GM19025 (cell line): ENCODE measurements around the gene LRTM1.

Source experiments
- ATAC-seq: cut with Tn5 transposase; IDR thresholded peaks from one replicate; pipeline ENCODE4 v1.9.1; 2021; ENCODE audit warnings: mild to moderate bottlenecking, low read depth, moderate library complexity; ENCODE audit not compliant: unreplicated experiment

LRTM1 gene

GRCh38 chr3:54897028-54897711 lies 30.7 kb downstream of the LRTM1 start:
- no peak for ATAC-seq

GRCh38 chr3:54895613-54896012 lies 32.2 kb downstream of the LRTM1 start:
- ATAC-seq, result no peak

GRCh38 chr3:54892168-54892567 lies 35.7 kb downstream of the LRTM1 start:
- no peak for ATAC-seq

- ATAC-seq, result no peak
These were observed 36.3 kb downstream of the LRTM1 start for GRCh38 chr3:54891540-54891897.

- ATAC-seq, result no peak
These were observed 38.1 kb downstream of the LRTM1 start for GRCh38 chr3:54889731-54890130.

- no peak for ATAC-seq
These were observed 39.0 kb downstream of the LRTM1 start for GRCh38 chr3:54888873-54889272.

- ATAC-seq, result no peak
These were observed 39.7 kb downstream of the LRTM1 start for GRCh38 chr3:54888162-54888561.

- ATAC-seq, result no peak
These were observed 45.6 kb downstream of the LRTM1 start for GRCh38 chr3:54882129-54882833.

GRCh38 chr3:54878145-54878544 lies 49.7 kb downstream of the LRTM1 start:
- no peak for ATAC-seq

GRCh38 chr3:54877730-54878129 lies 50.1 kb downstream of the LRTM1 start:
- ATAC-seq, result no peak

GRCh38 chr3:54876694-54877093 lies 51.2 kb downstream of the LRTM1 start:
- no peak for ATAC-seq

- ATAC-seq, result no peak
These were observed 52.1 kb downstream of the LRTM1 start for GRCh38 chr3:54875596-54876268.

GRCh38 chr3:54874816-54875556 lies 52.9 kb downstream of the LRTM1 start:
- ATAC-seq, result no peak

GRCh38 chr3:54873059-54874010 lies 54.5 kb downstream of the LRTM1 start:
- ATAC-seq, result no peak

GRCh38 chr3:54871867-54872266 lies 56.0 kb downstream of the LRTM1 start:
- no peak for ATAC-seq

GRCh38 chr3:54870423-54870822 lies 57.4 kb downstream of the LRTM1 start:
- ATAC-seq, result no peak
